HepG2 (cell line): ENCODE results near the gene PPP1R27. TPM values are rescaled to one million over a fixed set of nuclear protein-coding genes. Genes with fewer than 3 reads are reported as not detected.

Experiments
- ARID5B ChIP-seq: IDR thresholded peaks from 2 replicates; pipeline ENCODE4 v1.4.0; 2020; ENCODE audit warnings: mild to moderate bottlenecking, missing genetic modification reagents
- ARNTL ChIP-seq: sonication (generic); formaldehyde crosslinking; IDR thresholded peaks from 2 replicates; pipeline ENCODE4 v1.4.0; 2020; ENCODE audit warnings: mild to moderate bottlenecking, missing genetic modification reagents
- HMGXB3 ChIP-seq: sonication (generic); formaldehyde crosslinking; IDR thresholded peaks from 2 replicates; pipeline ENCODE4 v1.4.0; 2020; ENCODE audit warnings: missing genetic modification reagents, borderline replicate concordance
- NFIC ChIP-seq: IDR thresholded peaks from 2 replicates; pipeline ENCODE4 v1.6.1; 2012; ENCODE audit warnings: mild to moderate bottlenecking, low read length, inconsistent platforms
- PRMT3 ChIP-seq: sonication (generic); formaldehyde crosslinking; IDR thresholded peaks from 2 replicates; pipeline ENCODE4 v1.8.1; 2022; ENCODE audit warnings: low read depth, mild to moderate bottlenecking, moderate library complexity, missing genetic modification reagents, borderline replicate concordance
- ZBTB14 ChIP-seq: sonication (generic); formaldehyde crosslinking; IDR thresholded peaks from 2 replicates; pipeline ENCODE4 v1.4.0; 2020; ENCODE audit warnings: missing genetic modification reagents
- ZBTB2 ChIP-seq: sonication (generic); formaldehyde crosslinking; IDR thresholded peaks from 2 replicates; pipeline ENCODE4 v1.8.0; 2022; ENCODE audit warnings: low read depth, missing genetic modification reagents
- ZC3H13 ChIP-seq: sonication (generic); formaldehyde crosslinking; IDR thresholded peaks from 2 replicates; pipeline ENCODE4 v1.8.1; 2023; ENCODE audit warnings: mild to moderate bottlenecking, missing genetic modification reagents, moderate library complexity
- ZNF543 ChIP-seq: sonication (generic); formaldehyde crosslinking; IDR thresholded peaks from 2 replicates; pipeline ENCODE4 v1.4.0; 2020; ENCODE audit warnings: mild to moderate bottlenecking, missing genetic modification reagents
- polyA plus RNA-seq, 8 experiments: library from polyadenylated mRNA; depleted of rRNA in 3 of 8; stranded (reverse) in 7 of 8; unstranded in 1 of 8; fragments of >200 nt; fragmentation: Illumina TruSeq in 4 of 8; extraction: Trizol in 4 of 8; gene quantifications; 2 replicates each; pipeline versions ENCODE4 v1.2.1 to v1.2.3, GENCODE V29; 2011 to 2016; ENCODE audit warnings: low read depth in 4 of 8, missing spikeins in 1 of 8, mixed read lengths in 1 of 8; ENCODE audit not compliant: insufficient read depth in 1 of 8
- total RNA-seq, 5 experiments: library from RNA; depleted of rRNA; stranded (reverse); fragments of >200 nt; fragmentation: Illumina TruSeq; extraction: Trizol; gene quantifications; 2 replicates each; pipeline ENCODE4 v1.2.3, GENCODE V29; 2016; ENCODE audit warnings: low read depth in 1 of 5

Gene PPP1R27
- total and polyA plus RNA-seq, 2 of the 13 experiments (the other 11 are each of a cell fraction or from before 2014, with no cell fraction given), result 0.17 to 1.00 TPM

- peak; percentile 57; the same call in 1 of the 2 replicates for TF ChIP-seq ARNTL
- TF ChIP-seq NFIC, result no peak
- peak; percentile 57 for TF ChIP-seq HMGXB3 (CRISPR knock-in tag)
- peak; percentile 67; the same call in 1 of the 2 replicates for TF ChIP-seq ZNF543 (CRISPR knock-in tag)
- TF ChIP-seq ARID5B, result 0 out of 2 replicates have a peak, but pooled peaks have one; percentile 0
- TF ChIP-seq ZBTB2, result peak; percentile 25; the same call in 1 of the 2 replicates
- TF ChIP-seq ZBTB14 (CRISPR knock-in tag), result peak; percentile 30; the same call in 1 of the 2 replicates
- no peak for TF ChIP-seq PRMT3 (CRISPR knock-in tag)
- no peak; the same call in 1 of the 2 replicates for TF ChIP-seq ZC3H13 (CRISPR knock-in tag)
Observed at GRCh38 chr17:81870131-81870980, 35.5 kb upstream of the PPP1R27 start (continued).
